Measurements from ENCODE around the gene SIRPD.

Gene SIRPD

GRCh38 chr20:1494436-1494835 is 63.1 kb downstream of the SIRPD start:
- no peaks in the 10 kb centered on the region for H3K36me3 ChIP-seq (ENCODE audit: insufficient read depth, low read length)
- no peaks in the 10 kb centered on the region for H3K4me1 ChIP-seq (ENCODE audit: insufficient read depth, low read length)
- no peak overlapping the region for H3K9ac ChIP-seq (ENCODE audit: low read depth, low read length)
- H3K9me3 ChIP-seq (ENCODE audit: control insufficient read depth, insufficient read depth, low read length) = no peaks in the 10 kb centered on the region; the same call in 1 of the 2 replicates

- no peaks in the 10 kb centered on the region for H3K4me1 ChIP-seq (ENCODE audit: insufficient read depth, low read length)
- H3K36me3 ChIP-seq (ENCODE audit: insufficient read depth, low read length) = no peaks in the 10 kb centered on the region
- H3K9me3 ChIP-seq (ENCODE audit: control insufficient read depth, insufficient read depth, low read length) = no peaks in the 10 kb centered on the region
- H3K9ac ChIP-seq (ENCODE audit: low read depth, low read length) = no peak overlapping the region
Measured at GRCh38 chr20:1493536-1493935, 64.0 kb downstream of the SIRPD start.

- Histone ChIP-seq H3K4me1 (ENCODE audit: insufficient read depth, low read length) (no peaks in the 10 kb centered on the region), H3K36me3 (ENCODE audit: insufficient read depth, low read length) (no peaks in the 10 kb centered on the region), H3K9ac (ENCODE audit: low read depth, low read length) (no peak overlapping the region), H3K9me3 (ENCODE audit: control insufficient read depth, insufficient read depth, low read length) (no peaks in the 10 kb centered on the region)
Measured at GRCh38 chr20:1491860-1492642, 65.5 kb downstream of the SIRPD start.

GRCh38 chr20:1491281-1491840 is 66.1 kb downstream of the SIRPD start, which contains the start of gene SIRPB2:
TSS of gene SIRPB2 (minus strand) at chr20:1491420. CDS start at chr20:1491359, 61 bp downstream.
- H3K4me1 ChIP-seq (ENCODE audit: insufficient read depth, low read length) = no peaks in the 10 kb centered on the region

GRCh38 chr20:1490643-1491195 is 66.8 kb downstream of the SIRPD start:
- H3K36me3 ChIP-seq (ENCODE audit: insufficient read depth, low read length) = no peaks in the 10 kb centered on the region
- H3K9me3 ChIP-seq (ENCODE audit: control insufficient read depth, insufficient read depth, low read length) = no peaks in the 10 kb centered on the region
- H3K9ac ChIP-seq (ENCODE audit: low read depth, low read length) = no peak overlapping the region
- no peaks in the 10 kb centered on the region for H3K4me1 ChIP-seq (ENCODE audit: insufficient read depth, low read length)

More at GRCh38 chr20:1491281-1491840, 66.1 kb downstream of the SIRPD start, which contains the start of gene SIRPB2:
- H3K9ac ChIP-seq (ENCODE audit: low read depth, low read length) = no peak within 1 kb of the TSS
- no peaks in the 10 kb centered on the region for H3K9me3 ChIP-seq (ENCODE audit: control insufficient read depth, insufficient read depth, low read length)
- H3K36me3 ChIP-seq (ENCODE audit: insufficient read depth, low read length) = no peaks in the 10 kb centered on the region

- Histone ChIP-seq H3K9ac (ENCODE audit: low read depth, low read length) (no peak overlapping the region), H3K4me1 (ENCODE audit: insufficient read depth, low read length) (no peaks in the 10 kb centered on the region), H3K9me3 (ENCODE audit: control insufficient read depth, insufficient read depth, low read length) (no peaks in the 10 kb centered on the region), H3K36me3 (ENCODE audit: insufficient read depth, low read length) (no peaks in the 10 kb centered on the region)
Measured at GRCh38 chr20:1489764-1490436, 67.6 kb downstream of the SIRPD start.

- Histone ChIP-seq H3K36me3 (ENCODE audit: insufficient read depth, low read length) (no peaks in the 10 kb centered on the region), H3K9ac (ENCODE audit: low read depth, low read length) (no peak overlapping the region), H3K9me3 (ENCODE audit: control insufficient read depth, insufficient read depth, low read length) (no peaks in the 10 kb centered on the region), H3K4me1 (ENCODE audit: insufficient read depth, low read length) (no peaks in the 10 kb centered on the region)
Measured at GRCh38 chr20:1489325-1489724, 68.2 kb downstream of the SIRPD start.

GRCh38 chr20:1486566-1486965 is 70.9 kb downstream of the SIRPD start:
- Histone ChIP-seq H3K9ac (ENCODE audit: low read depth, low read length) (no peak overlapping the region), H3K9me3 (ENCODE audit: control insufficient read depth, insufficient read depth, low read length) (no peaks in the 10 kb centered on the region), H3K36me3 (ENCODE audit: insufficient read depth, low read length) (no peaks in the 10 kb centered on the region), H3K4me1 (ENCODE audit: insufficient read depth, low read length) (no peaks in the 10 kb centered on the region)

- no peaks in the 10 kb centered on the region for H3K4me1 ChIP-seq (ENCODE audit: insufficient read depth, low read length)
- no peak overlapping the region for H3K9ac ChIP-seq (ENCODE audit: low read depth, low read length)
- no peaks in the 10 kb centered on the region for H3K9me3 ChIP-seq (ENCODE audit: control insufficient read depth, insufficient read depth, low read length)
- no peaks in the 10 kb centered on the region for H3K36me3 ChIP-seq (ENCODE audit: insufficient read depth, low read length)
Measured at GRCh38 chr20:1484438-1485116, 72.9 kb downstream of the SIRPD start.
